GM12878 (cell line): ENCODE data around the gene ABTB1. TPM values are rescaled to one million over a fixed set of nuclear protein-coding genes. Genes with fewer than 3 reads are reported as not detected.

Source experiments
- ATAC-seq: fragments of 200-7000 bp; cut with Tn5 transposase; 3 replicates; pipeline ENCODE4 v1.9.1; 2020; ENCODE audit warnings: mild to moderate bottlenecking, moderate library complexity
- BruUV-seq: library from RNA; stranded (reverse); fragments of 400-500 nt; replicated peaks from 2 replicates; lab custom pipeline; 2021; lab: Mats Ljungman, UMichigan
- CTCF ChIA-PET: fragments of 300-600 bp; sonication (Branson Sonifier 250); formaldehyde crosslinking; extraction: SDS; loops from one replicate; lab custom pipeline; 2021; ENCODE audit warnings: inconsistent platforms; lab: Yijun Ruan, JAX
- POLR2A ChIA-PET: fragments of 350-600 bp; formaldehyde crosslinking; extraction: SDS; loops from one replicate; lab custom pipeline; 2021; ENCODE audit warnings: inconsistent platforms; lab: Charles Lee
- RAD21 ChIA-PET: fragments of 300-600 bp; sonication (Branson Sonifier 250); formaldehyde crosslinking; loops from one replicate; lab custom pipeline; 2023; ENCODE audit warnings: antibody characterized with exemption; ENCODE audit not compliant: unreplicated experiment; lab: Charles Lee
- SMC1A ChIA-PET: fragments of 300-600 bp; sonication (Branson Sonifier 250); formaldehyde crosslinking; loops from one replicate; lab custom pipeline; 2023; ENCODE audit not compliant: unreplicated experiment, uncharacterized antibody; lab: Charles Lee
- DNase-seq: peaks from one replicate; pipeline ENCODE4 v3.0.0-alpha.2; 2011; ENCODE audit warnings: low read depth, low spot score
- FAIRE-seq: peaks from 3 replicates; lab custom pipeline; 2011; peaks lifted over from hg19 to GRCh38; lab: Jason Lieb, UNC
- H2AFZ ChIP-seq: 2 replicates; pipeline ENCODE4 v1.6.0; 2011; ENCODE audit warnings: low read depth, low read length, control low read depth; ENCODE audit not compliant: control insufficient read depth
- H3K27ac ChIP-seq: 2 replicates; pipeline ENCODE4 v1.5.1; 2011; ENCODE audit warnings: control low read depth; ENCODE audit not compliant: control insufficient read depth, insufficient read depth
- H3K27me3 ChIP-seq, 2 experiments: replicated peaks in 1 of 2; 2 replicates each; pipeline versions ENCODE4 v1.6.0 to v1.6.1; 2011; ENCODE audit warnings: low read length in 1 of 2; ENCODE audit not compliant: control insufficient read depth in 2 of 2, insufficient read depth in 2 of 2
- H3K36me3 ChIP-seq, 2 experiments: 2 replicates each; pipeline ENCODE4 v1.5.1; 2011; ENCODE audit warnings: low read length in 1 of 2; ENCODE audit not compliant: control insufficient read depth in 2 of 2, insufficient read depth in 2 of 2
- H3K4me1 ChIP-seq: 2 replicates; pipeline ENCODE4 v1.6.1; 2011; ENCODE audit warnings: mild to moderate bottlenecking, low read length, moderate library complexity, mixed read lengths; ENCODE audit not compliant: control insufficient read depth, insufficient read depth
- H3K4me2 ChIP-seq: 2 replicates; pipeline ENCODE4 v1.6.0; 2011; ENCODE audit warnings: control low read depth; ENCODE audit not compliant: control insufficient read depth, insufficient read depth
- H3K4me3 ChIP-seq: fragments of 200-600 bp; sonication (generic); 2 replicates; pipeline ENCODE4 v1.5.1; 2016
- H3K79me2 ChIP-seq: 2 replicates; pipeline ENCODE4 v1.6.0; 2011; ENCODE audit warnings: low read length; ENCODE audit not compliant: control insufficient read depth, insufficient read depth
- H3K9ac ChIP-seq: 2 replicates; pipeline ENCODE4 v1.8.0; 2011; ENCODE audit warnings: low read length, control low read depth, mixed read lengths; ENCODE audit not compliant: control insufficient read depth, insufficient read depth
- H3K9me3 ChIP-seq: replicated peaks from 3 replicates; pipeline ENCODE4 v1.5.1; 2011; ENCODE audit warnings: mild to moderate bottlenecking, low read length; ENCODE audit not compliant: control insufficient read depth, insufficient read depth
- H4K20me1 ChIP-seq: 2 replicates; pipeline ENCODE4 v1.6.0; 2011; ENCODE audit not compliant: control insufficient read depth, insufficient read depth
- BCL11A ChIP-seq: IDR thresholded peaks from 2 replicates; pipeline ENCODE4 v1.6.1; 2011; ENCODE audit warnings: low read depth, low read length
- BMI1 ChIP-seq: fragments of 450-650 bp; IDR thresholded peaks from 2 replicates; pipeline ENCODE4 v1.6.1; 2016; ENCODE audit warnings: mild to moderate bottlenecking, moderate library complexity, borderline replicate concordance
- BRCA1 ChIP-seq: IDR thresholded peaks from 2 replicates; pipeline ENCODE4 v1.6.1; 2011; ENCODE audit warnings: low read depth, low read length, improper control_type of control experiment
- CHD4 ChIP-seq: fragments of 200-600 bp; sonication (generic); IDR thresholded peaks from 2 replicates; pipeline ENCODE4 v1.6.1; 2016; ENCODE audit warnings: mild to moderate bottlenecking
- EED ChIP-seq: sonication (generic); IDR thresholded peaks from 2 replicates; pipeline ENCODE4 v1.6.1; 2016; ENCODE audit warnings: antibody characterized with exemption, low read depth
- FOXK2 ChIP-seq: fragments of 450-650 bp; IDR thresholded peaks from 2 replicates; pipeline ENCODE4 v1.6.1; 2017; ENCODE audit warnings: mild to moderate bottlenecking, moderate library complexity
- MEF2B ChIP-seq: fragments of 450-650 bp; IDR thresholded peaks from 2 replicates; pipeline ENCODE4 v1.6.1; 2018; ENCODE audit warnings: mild to moderate bottlenecking, moderate library complexity; ENCODE audit not compliant: partially characterized antibody, poor library complexity, severe bottlenecking
- POU2F2 ChIP-seq: IDR thresholded peaks from 3 replicates; pipeline ENCODE4 v1.6.1; 2011; ENCODE audit warnings: low read depth, mild to moderate bottlenecking, low read length, borderline replicate concordance
- WGBS: methylation state at CpG from one replicate; pipeline ENCODE4 v1.1.6; 2016; ENCODE audit warnings: low lambda C conversion rate; ENCODE audit not compliant: insufficient replicate concordance, insufficient coverage; ENCODE audit errors: missing lambda C conversion rate; 5-methylcytosine and 5-hydroxymethylcytosine counted together
- in situ Hi-C: fragments of 300-500 bp; cut with MboI; formaldehyde crosslinking; loops from 9 replicates; pipeline ENCODE4 v1.14.3; 2018; ENCODE audit warnings: mixed read lengths
- intact Hi-C: fragments of 100-400 bp; cut with micrococcal nuclease; formaldehyde crosslinking; loops from one replicate; pipeline ENCODE4 v1.14.2; 2022; ENCODE audit not compliant: unreplicated experiment
- polyA plus RNA-seq, 11 experiments: library from polyadenylated mRNA; depleted of rRNA in 4 of 11; unstranded in 6 of 11; stranded (reverse) in 5 of 11; fragments of >200 nt; fragmentation: Nextera tagmentation in 4 of 11; fragmentation: Illumina TruSeq in 1 of 11; extraction: Ambion mirVana in 4 of 11; extraction: Trizol in 1 of 11; gene quantifications; 1 replicate in 1 of 11; 2 replicates in 10 of 11; pipeline versions ENCODE4 v1.2.1 to v1.2.3, GENCODE V29; 2011 to 2016; ENCODE audit warnings: inconsistent platforms in 2 of 11, missing spikeins in 2 of 11, low read depth in 1 of 11
- total RNA-seq, 4 experiments: library from RNA; depleted of rRNA in 3 of 4; stranded (reverse); fragments of >200 nt in 3 of 4; fragmentation: Illumina TruSeq in 1 of 4; extraction: Trizol in 1 of 4; gene quantifications; 2 replicates each; pipeline versions ENCODE4 v1.2.1 to v1.2.3, GENCODE V29; 2013 to 2021
- TF ChIP-seq, protein P1 (sequence below): fragments of 450-650 bp; formaldehyde crosslinking; IDR thresholded peaks from 2 replicates; pipeline ENCODE4 v1.5.0; 2022; ENCODE audit warnings: mild to moderate bottlenecking, missing genetic modification characterization

The ABTB1 gene
- total and polyA plus RNA-seq, 10 of the 15 experiments (the other 5 are each of a cell fraction or from before 2014, with no cell fraction given): 0.11 to 10.2 (median 7.1) TPM

DNA sequence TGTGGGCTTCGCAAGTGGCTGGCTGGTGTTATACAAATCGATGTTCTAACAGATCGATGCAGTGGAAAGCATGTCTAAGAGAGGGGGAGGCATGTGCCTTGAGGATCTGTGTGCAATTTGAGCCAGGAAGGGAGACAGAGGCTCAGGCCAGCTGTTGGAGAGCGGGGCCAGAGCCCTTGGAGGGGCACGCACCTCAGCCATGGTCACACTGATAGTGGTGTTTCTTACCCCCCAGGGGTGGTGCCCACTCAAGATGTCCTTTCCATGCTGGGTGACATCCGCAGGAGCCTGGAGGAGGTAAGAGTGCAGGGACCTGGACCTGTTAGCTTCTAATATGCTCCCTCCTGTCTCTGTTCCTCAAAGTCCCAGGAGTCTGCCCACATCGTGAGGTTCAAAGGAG lies 3.8 kb upstream of the ABTB1 start:
- DNase-seq: no peak
- H3K4me1 ChIP-seq: peaks cover 11% of the 10 kb centered on the region; the same call in 1 of the 2 replicates
- WGBS: 97% methylated on average over 7 of the region's 7 CpGs
- no TSS peak for BruUV-seq
- FAIRE-seq: no peak
- intact Hi-C loops: no loop called here
- no peak overlapping the region for H3K4me2 ChIP-seq
- RAD21 ChIA-PET: no interaction called here
- no peaks in the 10 kb centered on the region for H3K27me3 ChIP-seq
- peaks cover 7% of the 10 kb centered on the region for H3K79me2 ChIP-seq
- TF ChIP-seq POU2F2 (no peak), FOXK2 (no peak), MEF2B (no peak), BCL11A (no peak), EED (no peak), BMI1 (no peak), CHD4 (no peak), BRCA1 (no peak)
- TF ChIP-seq, protein P1, sequence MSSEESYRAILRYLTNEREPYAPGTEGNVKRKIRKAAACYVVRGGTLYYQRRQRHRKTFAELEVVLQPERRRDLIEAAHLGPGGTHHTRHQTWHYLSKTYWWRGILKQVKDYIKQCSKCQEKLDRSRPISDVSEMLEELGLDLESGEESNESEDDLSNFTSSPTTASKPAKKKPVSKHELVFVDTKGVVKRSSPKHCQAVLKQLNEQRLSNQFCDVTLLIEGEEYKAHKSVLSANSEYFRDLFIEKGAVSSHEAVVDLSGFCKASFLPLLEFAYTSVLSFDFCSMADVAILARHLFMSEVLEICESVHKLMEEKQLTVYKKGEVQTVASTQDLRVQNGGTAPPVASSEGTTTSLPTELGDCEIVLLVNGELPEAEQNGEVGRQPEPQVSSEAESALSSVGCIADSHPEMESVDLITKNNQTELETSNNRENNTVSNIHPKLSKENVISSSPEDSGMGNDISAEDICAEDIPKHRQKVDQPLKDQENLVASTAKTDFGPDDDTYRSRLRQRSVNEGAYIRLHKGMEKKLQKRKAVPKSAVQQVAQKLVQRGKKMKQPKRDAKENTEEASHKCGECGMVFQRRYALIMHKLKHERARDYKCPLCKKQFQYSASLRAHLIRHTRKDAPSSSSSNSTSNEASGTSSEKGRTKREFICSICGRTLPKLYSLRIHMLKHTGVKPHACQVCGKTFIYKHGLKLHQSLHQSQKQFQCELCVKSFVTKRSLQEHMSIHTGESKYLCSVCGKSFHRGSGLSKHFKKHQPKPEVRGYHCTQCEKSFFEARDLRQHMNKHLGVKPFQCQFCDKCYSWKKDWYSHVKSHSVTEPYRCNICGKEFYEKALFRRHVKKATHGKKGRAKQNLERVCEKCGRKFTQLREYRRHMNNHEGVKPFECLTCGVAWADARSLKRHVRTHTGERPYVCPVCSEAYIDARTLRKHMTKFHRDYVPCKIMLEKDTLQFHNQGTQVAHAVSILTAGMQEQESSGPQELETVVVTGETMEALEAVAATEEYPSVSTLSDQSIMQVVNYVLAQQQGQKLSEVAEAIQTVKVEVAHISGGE (CRISPR knock-in tag): no peak
- no peak for ATAC-seq
- no peaks in the 10 kb centered on the region for H3K9me3 ChIP-seq
- H3K4me3 ChIP-seq: no peak overlapping the region
- H3K9ac ChIP-seq: no peak overlapping the region
- no peaks in the 10 kb centered on the region for H4K20me1 ChIP-seq
- no peak overlapping the region for H3K27ac ChIP-seq
- POLR2A ChIA-PET: no interaction called here
- in situ Hi-C loops: no loop called here
- H2AFZ ChIP-seq: no peak overlapping the region
- H3K36me3 ChIP-seq: no peaks in the 10 kb centered on the region
- CTCF ChIA-PET: no interaction called here
- SMC1A ChIA-PET: interaction anchor here (1.2 kb wide), 1 partner anchor 165 kb away, joined by 3 read pairs; no protein-coding TSS in a partner anchor
